ENCODE results near the gene UGT2B10.

UGT2B10 gene

DNA sequence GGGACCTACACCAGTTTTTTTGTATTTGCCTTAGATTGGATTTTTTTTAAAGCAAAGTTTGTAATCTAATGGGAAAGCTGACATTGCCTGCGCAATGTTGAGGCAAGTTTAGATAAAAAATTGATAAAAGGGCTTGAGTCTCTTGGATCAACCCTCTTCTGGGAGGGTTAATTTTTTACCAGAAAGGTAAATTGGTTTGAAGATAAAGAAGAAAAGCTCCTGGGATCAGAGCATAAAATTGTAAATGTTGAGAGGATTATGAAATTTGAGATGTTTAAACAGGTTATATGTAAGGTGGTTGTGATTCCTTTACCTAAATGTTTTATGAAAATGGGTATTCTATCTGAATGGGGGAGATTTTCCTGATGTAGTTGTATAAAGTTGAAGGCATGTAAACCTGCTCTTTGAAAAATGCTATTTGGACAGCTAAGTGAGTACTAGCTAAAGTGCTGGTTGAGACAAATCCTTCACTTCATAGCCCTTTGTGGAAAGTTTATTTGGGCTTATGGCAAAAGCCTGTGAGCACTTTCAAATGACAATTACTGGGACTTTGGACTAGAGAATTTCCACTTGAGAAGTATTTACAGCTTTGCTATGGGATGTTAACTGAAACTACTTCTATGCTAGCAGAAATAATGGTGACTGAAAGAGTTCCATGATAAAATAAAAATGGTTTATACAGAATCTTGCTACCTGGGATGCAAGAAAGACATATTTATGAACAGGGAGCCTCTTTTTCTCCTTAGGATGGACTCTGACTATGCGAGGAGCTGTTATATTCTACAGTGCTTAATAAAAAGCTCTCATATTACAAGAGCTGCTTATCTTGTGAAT lies 56.2 kb downstream of the UGT2B10 start:
- DNase-seq, result no peak

DNA sequence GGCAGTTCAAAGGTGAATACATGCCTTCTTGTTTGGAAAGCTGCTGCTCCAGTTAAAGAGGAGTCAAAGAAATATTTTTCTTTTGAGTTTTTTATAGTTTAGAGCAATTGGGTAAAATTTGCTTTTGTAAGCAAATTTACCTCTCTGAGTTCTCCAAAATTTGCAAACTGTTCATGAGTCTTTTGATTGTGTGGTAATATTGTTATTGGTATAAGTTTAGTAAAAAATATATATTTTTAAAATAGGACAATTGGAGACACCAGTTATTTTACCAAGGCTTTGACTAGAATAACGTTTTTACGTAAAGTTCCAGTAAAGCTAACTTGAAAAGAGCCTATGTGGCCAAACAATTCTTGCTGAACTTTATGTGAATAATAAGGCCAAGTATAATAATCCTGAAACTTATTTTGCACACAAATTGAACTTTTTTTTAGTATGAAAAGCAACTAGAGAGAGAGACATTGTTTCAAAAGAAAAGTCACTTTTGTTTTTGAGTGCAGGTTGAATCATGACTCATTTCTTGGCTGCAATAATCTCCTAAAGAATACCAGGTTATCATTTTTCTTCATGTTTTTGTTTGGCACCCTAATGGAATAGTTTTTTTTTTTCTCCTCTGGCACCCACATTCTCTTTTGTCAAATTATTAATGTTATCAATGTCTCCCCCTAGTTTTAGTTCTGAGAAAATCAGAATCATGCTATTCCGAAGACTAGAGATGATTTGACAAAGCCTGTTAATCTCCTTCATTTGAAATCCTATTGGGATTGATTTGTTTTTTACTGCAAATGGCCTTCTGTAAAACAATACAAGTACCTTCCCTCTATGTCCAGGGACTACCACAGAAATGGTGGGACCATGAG lies 57.1 kb downstream of the UGT2B10 start:
- no peak for DNase-seq

DNA sequence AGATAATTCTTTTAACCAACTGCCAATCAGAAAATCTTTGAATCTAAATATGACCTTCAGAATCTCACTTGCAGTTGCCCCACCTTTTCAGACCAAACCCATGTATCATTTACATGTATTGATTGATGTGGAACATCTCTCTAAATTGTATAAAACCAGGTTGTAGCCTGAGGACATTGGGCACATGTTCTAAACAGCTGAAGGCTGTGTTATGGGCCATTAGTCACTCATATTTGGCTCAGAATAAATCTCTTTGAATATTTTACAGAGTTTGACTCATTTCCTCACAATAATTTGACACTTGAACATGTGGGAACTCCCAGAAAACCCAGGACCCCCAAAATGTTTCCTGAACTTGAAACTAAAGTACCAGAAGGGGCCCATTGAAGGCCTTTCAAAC lies 58.7 kb downstream of the UGT2B10 start:
- DNase-seq, result no peak

DNA sequence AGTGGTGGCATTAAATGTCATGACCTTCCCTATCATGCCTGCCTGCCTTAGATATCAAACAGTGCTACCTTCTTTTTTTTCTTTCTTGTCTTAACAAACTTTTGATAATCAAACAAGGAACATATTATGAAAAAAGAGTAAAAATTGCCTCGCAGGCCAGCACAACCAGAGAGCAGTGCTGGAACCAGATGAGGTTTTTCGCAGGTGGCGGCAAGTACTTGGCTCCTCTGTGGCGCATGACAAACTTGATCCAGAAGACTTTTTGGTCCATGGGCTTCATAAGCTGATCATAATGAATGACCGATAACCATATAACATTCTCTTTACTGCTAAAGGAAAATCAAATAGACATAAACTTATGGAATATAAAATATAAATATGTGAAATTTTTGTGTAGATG lies 61.8 kb downstream of the UGT2B10 start:
- no peak for DNase-seq

DNA sequence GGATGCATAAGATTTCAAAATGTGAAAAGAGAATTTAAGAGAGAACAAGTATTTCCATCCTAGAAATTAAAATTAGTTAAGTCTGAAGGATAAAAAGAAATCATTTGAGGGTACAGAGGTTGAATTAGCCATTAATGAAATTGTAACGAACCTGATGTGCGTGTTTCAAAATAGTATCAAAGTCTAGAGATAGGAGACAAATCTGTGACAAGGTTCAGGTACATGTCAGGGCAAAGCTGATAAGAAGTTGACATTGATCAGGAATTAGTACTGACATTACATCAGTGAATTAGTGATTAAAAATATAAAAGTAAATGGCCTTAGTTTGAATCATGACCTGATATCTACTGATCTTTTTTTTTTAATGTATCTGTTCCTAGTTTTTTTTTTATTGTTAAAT lies 62.3 kb downstream of the UGT2B10 start:
- DNase-seq, result no peak
